Testis (tissue), 3 donors: Measurements from ENCODE around the gene SMURF2. TPM values are rescaled to one million over a fixed set of nuclear protein-coding genes. Genes with fewer than 3 reads are reported as not detected.

Experiments
- DNase-seq: peaks from one replicate; pipeline ENCODE4 v3.0.0-alpha.2; 2019
- H3K27ac ChIP-seq, 2 donors: fragments of 200-600 bp; sonication (generic); one replicate each; pipeline ENCODE4 v1.5.1; 2019
- H3K27me3 ChIP-seq: fragments of 200-600 bp; sonication (generic); one replicate; pipeline ENCODE4 v1.5.1; 2019
- H3K36me3 ChIP-seq: fragments of 200-600 bp; sonication (generic); one replicate; pipeline ENCODE4 v1.5.1; 2017; ENCODE audit warnings: low read depth; ENCODE audit errors: missing control alignments
- H3K4me1 ChIP-seq: fragments of 200-600 bp; sonication (generic); one replicate; pipeline ENCODE4 v1.5.1; 2019
- H3K4me3 ChIP-seq, 2 donors: fragments of 200-600 bp; sonication (generic); one replicate each; pipeline ENCODE4 v1.5.1; 2017 to 2019
- H3K9me3 ChIP-seq: fragments of 200-600 bp; sonication (generic); one replicate; pipeline ENCODE4 v1.5.1; 2017
- CTCF ChIP-seq, 3 experiments: fragments of 450-650 bp in 2 of 3; fragments of 200-600 bp in 1 of 3; sonication (generic) in 1 of 3; IDR thresholded peaks; one replicate each; pipeline ENCODE4 v1.5.1; 2016 to 2019; ENCODE audit warnings: antibody characterized with exemption in 3 of 3, mild to moderate bottlenecking in 2 of 3, moderate library complexity in 1 of 3
- POLR2A ChIP-seq: fragments of 450-650 bp; IDR thresholded peaks from one replicate; pipeline ENCODE4 v1.6.1; 2017; ENCODE audit warnings: antibody characterized with exemption, mild to moderate bottlenecking, moderate library complexity
- WGBS, 2 donors: methylation state at CpG; one replicate each; pipeline ENCODE4 v1.1.5; 2018; 5-methylcytosine and 5-hydroxymethylcytosine counted together
- intact Hi-C: fragments of 100-400 bp; cut with DNase I; formaldehyde crosslinking; loops from one replicate; pipeline ENCODE4 v1.15.1; 2023; ENCODE audit warnings: low total_unique reads
- polyA plus RNA-seq: library from polyadenylated mRNA; stranded (reverse); fragments of 350-450 nt; fragmentation: Illumina TruSeq; extraction: RNeasy Lipid Tissue Mini Kit (QIAGEN cat#74804); gene quantifications from one replicate; pipeline ENCODE4 v1.2.3, GENCODE V29; 2014; ENCODE audit warnings: low read depth, low replicate concordance; ENCODE audit not compliant: insufficient read depth
- total RNA-seq, 2 donors: library from RNA; depleted of rRNA; stranded (reverse); fragments of >200 nt; gene quantifications; one replicate each; pipeline ENCODE4 v1.2.3, GENCODE V29; 2016

The SMURF2 gene
- total and polyA plus RNA-seq, 3 donors from 2014 or later: 28.9 to 50.0 (median 32.2) TPM

- DNase-seq: no peak
- H3K9me3 ChIP-seq: no peaks in the 10 kb centered on the region
- no peaks in the 10 kb centered on the region for H3K27me3 ChIP-seq
- intact Hi-C loops: no loop called here
- H3K4me1 ChIP-seq: no peaks in the 10 kb centered on the region
- TF ChIP-seq POLR2A: no peak
- TF ChIP-seq CTCF (IDR thresholded peaks at IDR 0.05): no peak
- no peak overlapping the region for H3K4me3 ChIP-seq
- no peaks in the 10 kb centered on the region for H3K36me3 ChIP-seq
- WGBS, 2 donors: 95 to 99% methylated on average over 5 of the region's 5 CpGs
- H3K27ac ChIP-seq: no peak overlapping the region
Observed at GRCh38 chr17:64688481-64688880, 26.4 kb upstream of the SMURF2 start.

- H3K4me3 ChIP-seq: no peak overlapping the region
- H3K4me1 ChIP-seq: no peaks in the 10 kb centered on the region
- TF ChIP-seq CTCF (IDR thresholded peaks at IDR 0.05) (no peak), POLR2A (no peak)
- intact Hi-C loops: no loop called here
- no peaks in the 10 kb centered on the region for H3K9me3 ChIP-seq
- 91 to 92% methylated on average over 5 of the region's 5 CpGs for WGBS, 2 donors
- H3K36me3 ChIP-seq: no peaks in the 10 kb centered on the region
- no peak for DNase-seq
- H3K27me3 ChIP-seq: no peaks in the 10 kb centered on the region
- no peak overlapping the region for H3K27ac ChIP-seq
Observed at GRCh38 chr17:64687961-64688360, 25.9 kb upstream of the SMURF2 start.

GRCh38 chr17:64687376-64687775 is 25.3 kb upstream of the SMURF2 start:
- Histone ChIP-seq H3K9me3 (no peaks in the 10 kb centered on the region), H3K27ac (no peak overlapping the region), H3K27me3 (no peaks in the 10 kb centered on the region), H3K36me3 (no peaks in the 10 kb centered on the region), H3K4me1 (no peaks in the 10 kb centered on the region), H3K4me3 (no peak overlapping the region)
- TF ChIP-seq POLR2A (no peak), CTCF (IDR thresholded peaks at IDR 0.05) (no peak)
- DNase-seq: no peak
- WGBS, 2 donors: 92 to 98% methylated on average over 4 of the region's 4 CpGs
- intact Hi-C loops: no loop called here

- Histone ChIP-seq H3K4me1 (no peaks in the 10 kb centered on the region), H3K36me3 (no peaks in the 10 kb centered on the region), H3K9me3 (no peaks in the 10 kb centered on the region), H3K4me3 (no peak overlapping the region), H3K27me3 (no peaks in the 10 kb centered on the region), H3K27ac (no peak overlapping the region)
- WGBS, 2 donors: 90 to 94% methylated on average over 2 of the region's 2 CpGs
- DNase-seq: no peak
- intact Hi-C loops: no loop called here
- TF ChIP-seq POLR2A (no peak), CTCF (IDR thresholded peaks at IDR 0.05) (no peak)
Observed at GRCh38 chr17:64686705-64687104, 24.6 kb upstream of the SMURF2 start.

- no peaks in the 10 kb centered on the region for H3K9me3 ChIP-seq
- WGBS, 2 donors: 90 to 95% methylated on average over 9 of the region's 9 CpGs
- H3K27me3 ChIP-seq: no peaks in the 10 kb centered on the region
- no peak for TF ChIP-seq POLR2A
- no peak for TF ChIP-seq CTCF (IDR thresholded peaks at IDR 0.05)
- no peaks in the 10 kb centered on the region for H3K4me1 ChIP-seq
- H3K4me3 ChIP-seq: no peak overlapping the region
- intact Hi-C loops: no loop called here
- no peak for DNase-seq
- no peak overlapping the region for H3K27ac ChIP-seq
- H3K36me3 ChIP-seq: no peaks in the 10 kb centered on the region
Observed at GRCh38 chr17:64685705-64686104, 23.6 kb upstream of the SMURF2 start.
